ENCODE data around the gene KCNH2.

The KCNH2 gene

DNA sequence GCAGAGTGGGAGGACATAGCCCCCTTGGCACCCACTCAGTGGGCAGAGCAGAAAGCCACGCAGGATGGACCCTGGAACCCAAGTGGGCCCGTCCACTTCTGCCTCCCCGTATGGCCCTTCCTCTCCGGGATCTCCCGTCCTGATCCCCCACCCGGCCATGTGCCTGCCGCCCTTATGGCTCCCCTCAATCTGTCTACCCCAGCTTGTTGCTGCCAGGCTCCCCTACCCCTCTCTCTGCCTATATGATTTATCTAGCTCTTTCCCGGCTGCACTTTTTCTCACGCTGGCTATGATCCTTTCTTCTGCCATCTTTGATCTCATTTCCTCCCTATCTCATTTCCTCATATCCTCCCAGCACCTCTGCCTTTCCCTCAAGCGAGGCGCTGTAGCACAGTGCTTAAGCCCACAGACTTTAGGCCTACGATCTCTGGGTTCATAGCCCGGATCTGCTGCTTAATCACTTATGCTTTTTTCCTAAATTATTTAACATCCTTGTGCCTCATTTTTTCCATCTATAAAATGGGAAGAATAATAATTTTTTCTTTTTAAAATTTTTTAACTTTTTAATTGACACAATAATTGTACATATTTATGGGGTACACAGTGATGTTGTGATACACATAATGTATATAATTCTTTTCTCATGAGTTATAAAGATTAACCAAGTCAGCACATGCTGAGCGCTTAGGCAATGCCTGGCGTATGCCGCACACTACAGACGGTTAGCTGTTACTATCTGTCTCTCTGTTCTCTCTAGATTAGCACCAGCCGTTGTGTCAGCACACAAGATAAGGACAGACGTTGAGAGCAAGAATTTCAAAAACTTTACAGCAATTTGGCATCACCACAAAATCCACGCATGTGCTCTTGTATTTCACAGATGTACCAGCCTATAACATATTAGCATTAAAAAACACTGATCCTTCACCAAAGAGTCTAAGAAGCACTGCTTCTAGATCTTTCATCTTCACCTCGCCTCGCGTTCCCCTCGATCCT lies 18.1 kb downstream of the KCNH2 start:
- TF ChIP-seq FOXP2 (optimal IDR thresholded peaks at IDR 0.05; ENCODE audit: borderline replicate concordance, extremely low read depth, extremely low read length, insufficient read depth) (no peak), TAF1 (IDR thresholded peaks at IDR 0.05; ENCODE audit: borderline replicate concordance, insufficient read depth, low read length) (no peak)

DNA sequence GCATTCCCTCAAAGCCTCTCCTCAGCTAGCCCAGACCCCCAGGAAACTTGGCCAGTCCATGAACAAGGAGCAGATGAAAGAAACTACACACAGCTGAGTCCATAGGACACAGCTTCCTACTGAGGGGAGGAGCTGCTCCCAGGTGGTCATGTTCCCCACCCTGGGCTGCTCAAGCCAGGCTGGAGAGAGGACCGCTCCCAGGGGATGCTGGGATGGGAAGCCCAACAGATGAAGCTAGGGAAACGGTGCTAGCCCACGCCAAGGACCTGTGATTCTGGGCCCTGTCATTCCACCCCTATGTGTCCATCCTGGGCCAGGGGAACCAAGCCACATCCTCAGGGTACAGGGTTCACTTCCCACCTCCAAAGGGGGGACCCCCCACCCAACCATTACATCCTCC lies 19.0 kb downstream of the KCNH2 start:
- TF ChIP-seq, protein P1, sequence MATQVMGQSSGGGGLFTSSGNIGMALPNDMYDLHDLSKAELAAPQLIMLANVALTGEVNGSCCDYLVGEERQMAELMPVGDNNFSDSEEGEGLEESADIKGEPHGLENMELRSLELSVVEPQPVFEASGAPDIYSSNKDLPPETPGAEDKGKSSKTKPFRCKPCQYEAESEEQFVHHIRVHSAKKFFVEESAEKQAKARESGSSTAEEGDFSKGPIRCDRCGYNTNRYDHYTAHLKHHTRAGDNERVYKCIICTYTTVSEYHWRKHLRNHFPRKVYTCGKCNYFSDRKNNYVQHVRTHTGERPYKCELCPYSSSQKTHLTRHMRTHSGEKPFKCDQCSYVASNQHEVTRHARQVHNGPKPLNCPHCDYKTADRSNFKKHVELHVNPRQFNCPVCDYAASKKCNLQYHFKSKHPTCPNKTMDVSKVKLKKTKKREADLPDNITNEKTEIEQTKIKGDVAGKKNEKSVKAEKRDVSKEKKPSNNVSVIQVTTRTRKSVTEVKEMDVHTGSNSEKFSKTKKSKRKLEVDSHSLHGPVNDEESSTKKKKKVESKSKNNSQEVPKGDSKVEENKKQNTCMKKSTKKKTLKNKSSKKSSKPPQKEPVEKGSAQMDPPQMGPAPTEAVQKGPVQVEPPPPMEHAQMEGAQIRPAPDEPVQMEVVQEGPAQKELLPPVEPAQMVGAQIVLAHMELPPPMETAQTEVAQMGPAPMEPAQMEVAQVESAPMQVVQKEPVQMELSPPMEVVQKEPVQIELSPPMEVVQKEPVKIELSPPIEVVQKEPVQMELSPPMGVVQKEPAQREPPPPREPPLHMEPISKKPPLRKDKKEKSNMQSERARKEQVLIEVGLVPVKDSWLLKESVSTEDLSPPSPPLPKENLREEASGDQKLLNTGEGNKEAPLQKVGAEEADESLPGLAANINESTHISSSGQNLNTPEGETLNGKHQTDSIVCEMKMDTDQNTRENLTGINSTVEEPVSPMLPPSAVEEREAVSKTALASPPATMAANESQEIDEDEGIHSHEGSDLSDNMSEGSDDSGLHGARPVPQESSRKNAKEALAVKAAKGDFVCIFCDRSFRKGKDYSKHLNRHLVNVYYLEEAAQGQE (IDR thresholded peaks at IDR 0.05; ENCODE audit: insufficient read depth in 1 of 2, low read depth in 2 of 2, low read length in 2 of 2) = no peak
- TF ChIP-seq TAF1 (IDR thresholded peaks at IDR 0.05; ENCODE audit: borderline replicate concordance, insufficient read depth, low read length) (no peak), SIN3A (IDR thresholded peaks at IDR 0.05; ENCODE audit: borderline replicate concordance, insufficient read depth, low read length) (no peak), FOXP2 (optimal IDR thresholded peaks at IDR 0.05; ENCODE audit: borderline replicate concordance, extremely low read depth, extremely low read length, insufficient read depth) (no peak), POLR2AphosphoS5 (IDR thresholded peaks at IDR 0.05; ENCODE audit: low read depth, low read length) (no peak)

DNA sequence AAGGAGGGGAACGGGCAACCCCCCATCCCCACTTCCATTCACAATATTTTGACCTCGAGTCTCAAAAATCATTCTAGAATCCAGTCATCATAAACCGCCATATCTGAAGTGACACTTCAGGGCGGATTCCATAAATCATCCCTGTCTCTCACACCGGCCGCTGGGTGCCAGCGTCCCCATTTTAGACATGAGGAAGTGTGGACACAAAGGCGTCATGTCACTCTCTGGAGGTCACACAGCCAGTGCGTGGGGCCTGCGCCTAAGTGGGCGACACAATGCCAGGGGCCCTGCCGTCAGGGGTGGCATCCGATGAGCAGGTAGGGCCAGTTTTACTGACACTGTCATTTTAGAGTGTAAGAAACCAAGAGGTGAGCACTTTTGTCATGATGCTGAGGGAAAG lies 19.5 kb downstream of the KCNH2 start:
- TF ChIP-seq, protein P1 (IDR thresholded peaks at IDR 0.05; ENCODE audit: insufficient read depth in 1 of 2, low read depth in 2 of 2, low read length in 2 of 2) = no peak
- no peak for TF ChIP-seq SIN3A (IDR thresholded peaks at IDR 0.05; ENCODE audit: borderline replicate concordance, insufficient read depth, low read length)
- TF ChIP-seq FOXP2 (optimal IDR thresholded peaks at IDR 0.05; ENCODE audit: borderline replicate concordance, extremely low read depth, extremely low read length, insufficient read depth) = no peak
- TF ChIP-seq TAF1 (IDR thresholded peaks at IDR 0.05; ENCODE audit: borderline replicate concordance, insufficient read depth, low read length) = no peak
- TF ChIP-seq POLR2AphosphoS5 (IDR thresholded peaks at IDR 0.05; ENCODE audit: low read depth, low read length) = no peak

DNA sequence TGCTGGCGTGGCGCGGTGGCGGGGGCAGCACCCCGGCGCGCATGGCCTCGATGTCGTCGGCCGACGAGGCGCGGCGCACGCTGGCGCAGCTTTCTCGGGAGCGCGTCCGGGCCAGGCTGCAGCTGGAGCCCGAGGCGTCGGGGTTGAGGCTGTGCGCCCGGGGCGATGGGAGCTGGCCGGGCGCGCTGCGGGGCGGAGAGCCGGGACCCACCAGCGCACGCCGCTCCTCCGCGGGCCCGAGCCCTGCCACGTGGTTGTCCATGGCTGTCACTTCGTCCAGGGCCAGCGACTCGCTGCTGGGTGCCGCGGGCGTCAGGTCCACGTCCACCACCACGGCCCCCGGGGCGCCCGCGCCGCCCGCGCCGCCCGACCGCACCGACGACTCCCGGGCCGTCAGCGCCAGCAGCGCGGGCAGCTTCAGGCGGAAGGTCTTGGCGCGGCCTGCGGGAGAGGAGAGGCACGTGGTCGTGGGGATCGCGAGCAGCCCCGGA lies 20.0 kb downstream of the KCNH2 start:
- TF ChIP-seq, protein P1 (IDR thresholded peaks at IDR 0.05; ENCODE audit: insufficient read depth in 1 of 2, low read depth in 2 of 2, low read length in 2 of 2) = no peak

DNA sequence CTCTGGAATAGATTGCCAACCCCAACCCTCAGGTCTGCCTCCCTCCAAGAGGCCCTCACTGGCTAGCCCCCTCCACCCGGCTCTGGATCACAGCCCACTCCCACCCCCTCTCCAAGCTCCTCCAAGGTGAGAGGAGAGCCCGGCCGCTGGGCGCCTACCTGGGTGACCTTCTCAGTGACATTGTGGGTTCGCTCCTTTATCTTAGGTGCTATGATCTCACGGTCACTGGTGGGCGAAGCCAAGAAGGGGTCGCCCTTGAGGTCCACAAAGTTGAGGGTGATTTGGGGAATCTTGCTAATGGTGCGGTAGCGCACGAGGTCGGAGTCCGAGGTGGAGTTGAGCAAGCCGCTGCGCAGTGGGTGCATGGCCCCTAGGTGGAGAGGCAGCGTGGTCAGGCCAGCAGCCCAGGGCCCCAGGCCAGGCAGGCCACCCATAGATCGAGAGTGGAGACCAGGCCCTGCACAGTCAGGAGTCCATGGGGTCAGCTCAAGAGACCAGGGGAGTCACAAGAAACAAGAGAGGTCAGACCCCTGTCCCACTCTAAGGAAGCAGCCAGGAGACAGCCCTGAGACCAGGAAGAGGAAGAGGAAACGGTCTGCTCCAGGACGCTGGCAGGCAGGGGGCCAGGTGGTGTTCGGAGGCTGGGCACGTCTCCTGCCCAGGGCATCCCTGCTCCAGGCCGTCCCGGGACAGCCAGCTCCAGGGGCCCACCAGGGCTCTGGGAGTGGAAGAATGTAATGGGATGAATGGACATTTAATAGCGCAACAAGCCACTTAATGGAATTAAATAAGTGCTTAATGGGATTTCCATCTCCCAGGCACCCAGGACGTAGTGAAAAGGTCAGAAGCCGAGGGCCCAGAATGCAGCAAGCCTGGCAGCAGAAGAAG lies 20.7 kb downstream of the KCNH2 start:
- no peak for TF ChIP-seq POLR2AphosphoS5 (IDR thresholded peaks at IDR 0.05; ENCODE audit: low read depth, low read length)
- no peak for TF ChIP-seq FOXP2 (optimal IDR thresholded peaks at IDR 0.05; ENCODE audit: borderline replicate concordance, extremely low read depth, extremely low read length, insufficient read depth)
